ENCODE results near the gene DAPK1. TPM values are rescaled to one million over a fixed set of nuclear protein-coding genes. Genes with fewer than 3 reads are reported as not detected.
A peak's percentile ranks its signal among the peaks of the same experiment; 100 is the strongest.

DAPK1 gene
- total and polyA plus RNA-seq, 10 of the 15 experiments (the other 5 are each of a cell fraction or from before 2014, with no cell fraction given) = 8.2 to 94.7 (median 51.6) TPM

- Histone ChIP-seq H3K9ac (ENCODE audit: control insufficient read depth, insufficient read depth, low read length) (no peak overlapping the region), H3K4me3 (no peak overlapping the region), H3K27me3 (replicated peaks in 1 of 2; ENCODE audit: control insufficient read depth in 2 of 2, insufficient read depth in 2 of 2, low read length in 1 of 2) (no peaks in the 10 kb centered on the region), H2AFZ (ENCODE audit: control insufficient read depth, low read depth, low read length) (no peak overlapping the region), H3K9me3 (replicated peaks; ENCODE audit: control insufficient read depth, insufficient read depth, low read length) (no peaks in the 10 kb centered on the region), H3K4me2 (ENCODE audit: control insufficient read depth, insufficient read depth) (no peak overlapping the region), H3K79me2 (ENCODE audit: control insufficient read depth, insufficient read depth, low read length) (peaks cover 3% of the 10 kb centered on the region), H3K36me3 (ENCODE audit: control insufficient read depth in 2 of 2, insufficient read depth in 2 of 2, low read length in 1 of 2) (no peaks in the 10 kb centered on the region; a peak in 2 of 4 replicates), H3K4me1 (ENCODE audit: control insufficient read depth, insufficient read depth, low read length) (0 out of 2 replicates have a peak, but pooled peaks cover under 1% of the 10 kb centered on the region), H4K20me1 (ENCODE audit: control insufficient read depth, insufficient read depth) (no peaks in the 10 kb centered on the region), H3K27ac (ENCODE audit: control insufficient read depth, insufficient read depth) (no peak overlapping the region)
- intact Hi-C loops (cut with micrococcal nuclease; ENCODE audit: unreplicated experiment) (no loop called here), in situ Hi-C loops (cut with MboI) (no loop called here)
- WGBS (ENCODE audit: insufficient coverage, insufficient replicate concordance, low lambda C conversion rate, missing lambda C conversion rate) = 36% methylated on average over 5 of the region's 5 CpGs
- ChIA-PET SMC1A (ENCODE audit: uncharacterized antibody, unreplicated experiment) (interaction anchor here (0.9 to 2.4 kb wide), 7 partner anchors 10 to 70 kb away, joined by 3 to 17 read pairs (median 4); no protein-coding TSS in a partner anchor), RAD21 (ENCODE audit: unreplicated experiment) (interaction anchor here (0.9 kb wide), 1 partner anchor 49 kb away, joined by 3 read pairs; no protein-coding TSS in a partner anchor), CTCF (interaction anchor here (0.7 to 1.1 kb wide), 2 partner anchors 12 to 15 kb away, joined by 3 to 4 read pairs; no protein-coding TSS in a partner anchor), POLR2A (interaction anchor here (0.6 to 1.1 kb wide), 3 partner anchors 8 to 47 kb away, joined by 3 to 5 read pairs (median 3); no protein-coding TSS in a partner anchor)
- no peak for ATAC-seq
- FAIRE-seq = no peak
- no peak for DNase-seq (ENCODE audit: low read depth, low spot score)
- BruUV-seq (replicated peaks) = no TSS peak
- TF ChIP-seq RUNX3 (IDR thresholded peaks at IDR 0.05; ENCODE audit: low read length) = peak; percentile 18; the same call in 1 of the 2 replicates
- TF ChIP-seq, protein P1, sequence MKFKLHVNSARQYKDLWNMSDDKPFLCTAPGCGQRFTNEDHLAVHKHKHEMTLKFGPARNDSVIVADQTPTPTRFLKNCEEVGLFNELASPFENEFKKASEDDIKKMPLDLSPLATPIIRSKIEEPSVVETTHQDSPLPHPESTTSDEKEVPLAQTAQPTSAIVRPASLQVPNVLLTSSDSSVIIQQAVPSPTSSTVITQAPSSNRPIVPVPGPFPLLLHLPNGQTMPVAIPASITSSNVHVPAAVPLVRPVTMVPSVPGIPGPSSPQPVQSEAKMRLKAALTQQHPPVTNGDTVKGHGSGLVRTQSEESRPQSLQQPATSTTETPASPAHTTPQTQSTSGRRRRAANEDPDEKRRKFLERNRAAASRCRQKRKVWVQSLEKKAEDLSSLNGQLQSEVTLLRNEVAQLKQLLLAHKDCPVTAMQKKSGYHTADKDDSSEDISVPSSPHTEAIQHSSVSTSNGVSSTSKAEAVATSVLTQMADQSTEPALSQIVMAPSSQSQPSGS (IDR thresholded peaks at IDR 0.05; ENCODE audit: low read length) = no peak
Observed at GRCh38 chr9:87585123-87585855, 87.6 kb downstream of the DAPK1 start.

- no peak for FAIRE-seq
- H3K4me3 ChIP-seq = no peak overlapping the region
- no peak for ATAC-seq
- SMC1A ChIA-PET (ENCODE audit: uncharacterized antibody, unreplicated experiment) = interaction anchor here (1.0 to 1.4 kb wide), 3 partner anchors 9 to 84 kb away, joined by 3 read pairs; no protein-coding TSS in a partner anchor
- H3K4me2 ChIP-seq (ENCODE audit: control insufficient read depth, insufficient read depth) = no peak overlapping the region
- POLR2A ChIA-PET = no interaction called here
- CTCF ChIA-PET = no interaction called here
- no peaks in the 10 kb centered on the region for H3K9me3 ChIP-seq (replicated peaks; ENCODE audit: control insufficient read depth, insufficient read depth, low read length)
- no TSS peak for BruUV-seq (replicated peaks)
- in situ Hi-C loops (cut with MboI) = no loop called here
- peaks cover 3% of the 10 kb centered on the region for H3K79me2 ChIP-seq (ENCODE audit: control insufficient read depth, insufficient read depth, low read length)
- no peak for DNase-seq (ENCODE audit: low read depth, low spot score)
- H3K4me1 ChIP-seq (ENCODE audit: control insufficient read depth, insufficient read depth, low read length) = no peaks in the 10 kb centered on the region
- H4K20me1 ChIP-seq (ENCODE audit: control insufficient read depth, insufficient read depth) = no peaks in the 10 kb centered on the region
- no peak overlapping the region for H2AFZ ChIP-seq (ENCODE audit: control insufficient read depth, low read depth, low read length)
- WGBS (ENCODE audit: insufficient coverage, insufficient replicate concordance, low lambda C conversion rate, missing lambda C conversion rate) = 60% methylated on average over 9 of the region's 9 CpGs
- RAD21 ChIA-PET (ENCODE audit: unreplicated experiment) = no interaction called here
- H3K36me3 ChIP-seq (ENCODE audit: control insufficient read depth in 2 of 2, insufficient read depth in 2 of 2, low read length in 1 of 2) = no peaks in the 10 kb centered on the region; a peak in 2 of 4 replicates
- H3K27me3 ChIP-seq (replicated peaks in 1 of 2; ENCODE audit: control insufficient read depth in 2 of 2, insufficient read depth in 2 of 2, low read length in 1 of 2) = no peaks in the 10 kb centered on the region
- H3K27ac ChIP-seq (ENCODE audit: control insufficient read depth, insufficient read depth) = no peak overlapping the region
- intact Hi-C loops (cut with micrococcal nuclease; ENCODE audit: unreplicated experiment) = no loop called here
- H3K9ac ChIP-seq (ENCODE audit: control insufficient read depth, insufficient read depth, low read length) = no peak overlapping the region
- TF ChIP-seq CEBPZ (IDR thresholded peaks at IDR 0.05; ENCODE audit: low read depth, low read length) (no peak), BHLHE40 (IDR thresholded peaks at IDR 0.05; ENCODE audit: borderline replicate concordance in 1 of 2, low read depth in 2 of 2, low read length in 1 of 2) (no peak), SREBF2 (IDR thresholded peaks at IDR 0.05; ENCODE audit: low read length) (no peak), RAD51 (IDR thresholded peaks at IDR 0.05) (no peak)
Observed at GRCh38 chr9:87586731-87587355, 89.2 kb downstream of the DAPK1 start.
